Measurements from ENCODE around the gene GFI1B.
"Not testable (repeated sequence)": the region's sequence is repeated elsewhere in the genome, so short reads cannot be mapped to it uniquely, and the experiment has no call there.

GFI1B gene

GRCh38 chr9:132991351-132992300 lies 13.1 kb downstream of the GFI1B start:
- DNase-seq: no peak

GRCh38 chr9:132993511-132993939 lies 15.0 kb downstream of the GFI1B start:
- DNase-seq: no peak

- no peak for DNase-seq
Observed at GRCh38 chr9:132994410-132995120, 16.1 kb downstream of the GFI1B start.

- no peak for DNase-seq
Observed at GRCh38 chr9:132995121-132995420, 16.6 kb downstream of the GFI1B start.

- DNase-seq: no peak
Observed at GRCh38 chr9:132995879-132996278, 17.4 kb downstream of the GFI1B start.

GRCh38 chr9:132996526-132996925 lies 18.0 kb downstream of the GFI1B start:
- no peak for DNase-seq

- DNase-seq: no peak
Observed at GRCh38 chr9:132997591-132997990, 19.1 kb downstream of the GFI1B start.

- not testable (repeated sequence) for DNase-seq
Observed at GRCh38 chr9:132998221-132998620, 19.7 kb downstream of the GFI1B start.

GRCh38 chr9:132998831-132999635 lies 20.5 kb downstream of the GFI1B start:
- DNase-seq: no peak

- DNase-seq: no peak
Observed at GRCh38 chr9:133002147-133003070, 23.9 kb downstream of the GFI1B start.

- no peak for DNase-seq
Observed at GRCh38 chr9:133003071-133003461, 24.6 kb downstream of the GFI1B start.

GRCh38 chr9:133003671-133004090 lies 25.2 kb downstream of the GFI1B start:
- DNase-seq: no peak

GRCh38 chr9:133004091-133004998 lies 25.9 kb downstream of the GFI1B start:
- no peak for DNase-seq

- no peak for DNase-seq
Observed at GRCh38 chr9:133004999-133005760, 26.7 kb downstream of the GFI1B start.

GRCh38 chr9:133005957-133006356 lies 27.5 kb downstream of the GFI1B start:
- DNase-seq: no peak

- no peak for DNase-seq
Observed at GRCh38 chr9:133006731-133007352, 28.3 kb downstream of the GFI1B start.

- no peak for DNase-seq
Observed at GRCh38 chr9:133008406-133008805, 29.9 kb downstream of the GFI1B start.

- DNase-seq: no peak
Observed at GRCh38 chr9:133008824-133009223, 30.3 kb downstream of the GFI1B start.

- DNase-seq: no peak
Observed at GRCh38 chr9:133009906-133010582, 31.6 kb downstream of the GFI1B start.

Data from stimulated activated naive CD4-positive, alpha-beta T cell treated with Interleukin-2 at 50 U/mL for 16 hours (primary cell).